Fibroblast of pulmonary artery (primary cell): ENCODE data around the gene RIC1.

ENCODE experiments used
- DNase-seq: peaks from one replicate; pipeline ENCODE4 v3.0.0-alpha.2; 2010; ENCODE audit warnings: low read depth
- H3K4me3 ChIP-seq: replicated peaks from 2 replicates; pipeline ENCODE4 v1.5.1; 2011; ENCODE audit warnings: low read depth, mild to moderate bottlenecking, control low read depth, low read length, moderate library complexity
- TF ChIP-seq, protein P1 (sequence below): IDR thresholded peaks from 2 replicates; pipeline ENCODE4 v1.5.1; 2011; ENCODE audit warnings: mild to moderate bottlenecking, control low read depth, low read length, inconsistent platforms; ENCODE audit errors: missing control alignments

Gene RIC1

GRCh38 chr9:5611321-5612184, 17.4 kb upstream of the RIC1 start:
- H3K4me3 ChIP-seq = no peak overlapping the region
- TF ChIP-seq, protein P1, sequence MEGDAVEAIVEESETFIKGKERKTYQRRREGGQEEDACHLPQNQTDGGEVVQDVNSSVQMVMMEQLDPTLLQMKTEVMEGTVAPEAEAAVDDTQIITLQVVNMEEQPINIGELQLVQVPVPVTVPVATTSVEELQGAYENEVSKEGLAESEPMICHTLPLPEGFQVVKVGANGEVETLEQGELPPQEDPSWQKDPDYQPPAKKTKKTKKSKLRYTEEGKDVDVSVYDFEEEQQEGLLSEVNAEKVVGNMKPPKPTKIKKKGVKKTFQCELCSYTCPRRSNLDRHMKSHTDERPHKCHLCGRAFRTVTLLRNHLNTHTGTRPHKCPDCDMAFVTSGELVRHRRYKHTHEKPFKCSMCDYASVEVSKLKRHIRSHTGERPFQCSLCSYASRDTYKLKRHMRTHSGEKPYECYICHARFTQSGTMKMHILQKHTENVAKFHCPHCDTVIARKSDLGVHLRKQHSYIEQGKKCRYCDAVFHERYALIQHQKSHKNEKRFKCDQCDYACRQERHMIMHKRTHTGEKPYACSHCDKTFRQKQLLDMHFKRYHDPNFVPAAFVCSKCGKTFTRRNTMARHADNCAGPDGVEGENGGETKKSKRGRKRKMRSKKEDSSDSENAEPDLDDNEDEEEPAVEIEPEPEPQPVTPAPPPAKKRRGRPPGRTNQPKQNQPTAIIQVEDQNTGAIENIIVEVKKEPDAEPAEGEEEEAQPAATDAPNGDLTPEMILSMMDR = no peak
- no peak for DNase-seq

DNA sequence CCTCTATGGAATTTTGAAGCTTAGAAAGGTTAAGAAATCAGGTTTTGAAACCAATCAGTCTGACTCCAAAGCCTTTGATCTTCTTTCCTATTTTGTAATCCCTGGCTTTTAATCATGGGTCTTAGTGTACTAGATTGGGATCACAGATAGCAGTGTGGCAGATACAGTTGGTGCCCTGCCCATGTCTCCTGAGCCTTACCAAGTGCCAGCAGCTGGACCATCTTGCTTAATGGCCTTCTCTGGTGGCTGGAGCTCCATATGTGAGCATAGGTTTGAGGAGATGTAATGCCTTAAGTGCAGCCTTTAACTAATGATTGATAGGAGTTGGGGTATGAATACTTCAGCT, 16.7 kb upstream of the RIC1 start:
- H3K4me3 ChIP-seq = no peak overlapping the region
- DNase-seq = no peak
- TF ChIP-seq, protein P1 = no peak

DNA sequence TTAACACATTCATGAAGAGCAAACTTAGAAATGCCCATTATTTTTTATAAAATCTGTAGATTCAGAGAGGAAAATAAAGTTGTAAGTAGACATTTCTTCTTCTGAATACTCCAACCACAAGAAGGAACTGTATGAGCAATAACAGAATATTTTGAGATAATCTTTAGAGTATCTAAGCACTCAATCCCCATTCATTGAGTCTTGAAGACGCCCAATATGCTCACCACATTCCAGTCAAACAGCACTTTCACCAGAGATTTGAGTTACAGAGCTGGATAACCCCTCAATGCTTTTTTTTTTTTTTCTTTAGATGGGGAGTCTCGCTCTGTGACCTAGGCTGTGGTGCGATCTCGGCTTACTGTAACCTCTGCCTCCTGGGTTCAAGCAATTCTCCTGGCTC, 14.7 kb upstream of the RIC1 start:
- no peak overlapping the region for H3K4me3 ChIP-seq
- no peak for DNase-seq
- TF ChIP-seq, protein P1 = no peak

DNA sequence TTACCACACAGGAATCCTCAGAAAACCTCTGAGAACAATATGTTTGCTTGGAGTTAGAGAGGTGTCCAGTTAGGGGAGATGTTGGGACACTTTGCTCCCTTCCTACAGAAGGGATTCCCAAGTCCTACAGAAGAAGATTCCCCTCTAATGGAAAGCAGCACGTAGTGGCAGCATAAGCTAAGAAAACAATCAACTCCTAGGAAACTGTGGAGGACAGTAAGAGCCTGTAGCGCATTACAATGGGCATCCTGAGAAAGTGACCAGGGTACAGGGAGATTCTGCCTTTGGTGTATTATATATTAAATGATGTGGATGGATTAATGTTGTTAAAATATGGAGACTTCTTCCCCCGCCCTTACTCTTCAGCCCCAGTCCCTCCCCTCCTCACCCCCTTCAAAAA, 13.9 kb upstream of the RIC1 start:
- no peak for DNase-seq
- no peak overlapping the region for H3K4me3 ChIP-seq
- TF ChIP-seq, protein P1 = no peak

DNA sequence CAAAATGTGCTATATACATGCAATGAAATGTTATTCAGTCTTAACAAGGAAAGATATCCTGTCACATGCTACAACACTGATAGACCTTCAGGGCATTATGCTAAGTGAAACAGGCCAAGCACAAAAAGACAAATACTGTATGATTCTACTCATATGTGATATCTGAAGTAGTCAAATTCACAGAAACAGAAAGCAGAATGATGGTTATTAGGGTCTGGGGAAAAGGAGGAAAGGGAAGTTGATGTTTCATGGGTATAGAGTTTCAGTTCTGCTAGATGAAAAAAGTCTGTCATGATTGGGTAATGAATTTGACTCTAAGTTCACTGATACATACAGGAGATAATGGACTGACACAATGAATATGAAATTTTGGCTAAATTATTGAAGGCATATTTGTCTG, 11.2 kb upstream of the RIC1 start:
- TF ChIP-seq, protein P1 = no peak
- H3K4me3 ChIP-seq = no peak overlapping the region
- no peak for DNase-seq

- no peak overlapping the region for H3K4me3 ChIP-seq
- no peak for DNase-seq
- TF ChIP-seq, protein P1 = no peak
These were observed 8.4 kb upstream of the RIC1 start for GRCh38 chr9:5620494-5620893.

GRCh38 chr9:5621327-5621726, 7.6 kb upstream of the RIC1 start:
- TF ChIP-seq, protein P1 = no peak
- H3K4me3 ChIP-seq = no peak overlapping the region
- peak; percentile 66 for DNase-seq
